ENCODE data around the gene PALD1.

DNA sequence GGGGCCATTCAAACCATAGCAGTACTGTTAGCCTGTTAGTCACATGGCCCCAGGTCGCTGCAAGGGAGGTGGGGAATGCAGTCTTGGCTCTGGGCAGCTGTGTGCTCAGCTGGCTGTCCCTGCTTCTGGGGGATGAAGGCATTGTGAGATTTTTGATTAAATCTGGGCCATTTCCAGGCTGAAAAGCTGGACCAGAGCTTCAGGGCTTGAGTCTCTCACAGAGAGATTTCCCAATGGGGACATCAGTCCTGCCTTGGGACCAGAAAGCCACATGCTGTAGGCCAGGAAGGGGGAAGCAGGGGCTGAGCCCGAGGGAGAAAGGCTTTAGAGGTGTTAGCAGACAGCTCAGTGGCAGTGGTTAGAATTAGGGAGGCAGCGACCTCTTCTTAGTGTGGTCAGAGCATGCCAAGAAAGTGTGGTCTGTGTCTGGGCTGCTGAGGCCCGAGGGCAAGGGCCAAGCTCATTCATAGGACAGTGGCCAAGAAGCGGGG, 33.6 kb downstream of the PALD1 start:
- TF ChIP-seq, protein P1, sequence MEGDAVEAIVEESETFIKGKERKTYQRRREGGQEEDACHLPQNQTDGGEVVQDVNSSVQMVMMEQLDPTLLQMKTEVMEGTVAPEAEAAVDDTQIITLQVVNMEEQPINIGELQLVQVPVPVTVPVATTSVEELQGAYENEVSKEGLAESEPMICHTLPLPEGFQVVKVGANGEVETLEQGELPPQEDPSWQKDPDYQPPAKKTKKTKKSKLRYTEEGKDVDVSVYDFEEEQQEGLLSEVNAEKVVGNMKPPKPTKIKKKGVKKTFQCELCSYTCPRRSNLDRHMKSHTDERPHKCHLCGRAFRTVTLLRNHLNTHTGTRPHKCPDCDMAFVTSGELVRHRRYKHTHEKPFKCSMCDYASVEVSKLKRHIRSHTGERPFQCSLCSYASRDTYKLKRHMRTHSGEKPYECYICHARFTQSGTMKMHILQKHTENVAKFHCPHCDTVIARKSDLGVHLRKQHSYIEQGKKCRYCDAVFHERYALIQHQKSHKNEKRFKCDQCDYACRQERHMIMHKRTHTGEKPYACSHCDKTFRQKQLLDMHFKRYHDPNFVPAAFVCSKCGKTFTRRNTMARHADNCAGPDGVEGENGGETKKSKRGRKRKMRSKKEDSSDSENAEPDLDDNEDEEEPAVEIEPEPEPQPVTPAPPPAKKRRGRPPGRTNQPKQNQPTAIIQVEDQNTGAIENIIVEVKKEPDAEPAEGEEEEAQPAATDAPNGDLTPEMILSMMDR (IDR thresholded peaks at IDR 0.05; ENCODE audit: low read depth, low read length, poor library complexity, severe bottlenecking), result no peak
- no peak for TF ChIP-seq EZH2phosphoT487 (IDR thresholded peaks at IDR 0.05; ENCODE audit: borderline replicate concordance, low read length)

All from DOHH2 (cell line).